Activated CD4-positive, alpha-beta T cell treated with anti-CD3 and anti-CD28 coated beads, Interleukin-2, amount 10 ng/mL, durations not matched to agents 7 days and 5 days (primary cell): ENCODE data around the gene KIF13A. TPM values are rescaled to one million over a fixed set of nuclear protein-coding genes. Genes with fewer than 3 reads are reported as not detected.
"Not testable (repeated sequence)": the region's sequence is repeated elsewhere in the genome, so short reads cannot be mapped to it uniquely, and the experiment has no call there.

Source experiments
- CTCF ChIA-PET: fragments of 350-600 bp; sonication (Branson Sonifier 250); formaldehyde crosslinking; loops from one replicate; lab custom pipeline; 2021; ENCODE audit warnings: antibody characterized with exemption; lab: Charles Lee
- POLR2A ChIA-PET: fragments of 350-600 bp; sonication (Branson Sonifier 250); formaldehyde crosslinking; loops from one replicate; lab custom pipeline; 2021; ENCODE audit warnings: antibody characterized with exemption; lab: Charles Lee
- DNase-seq: peaks from one replicate; pipeline ENCODE4 v3.0.0-alpha.2; 2020
- H3K27ac Mint-ChIP-seq: one replicate; pipeline ENCODE4 v1.8.0; 2021; ENCODE audit warnings: mild to moderate bottlenecking, moderate library complexity, mixed read lengths
- H3K27me3 Mint-ChIP-seq: one replicate; pipeline ENCODE4 v1.8.0; 2021; ENCODE audit warnings: mixed read lengths
- H3K36me3 Mint-ChIP-seq: one replicate; pipeline ENCODE4 v1.8.0; 2021; ENCODE audit warnings: low read depth, mixed read lengths
- H3K4me1 Mint-ChIP-seq: one replicate; pipeline ENCODE4 v1.8.0; 2021; ENCODE audit warnings: mixed read lengths
- H3K4me3 Mint-ChIP-seq: one replicate; pipeline ENCODE4 v1.8.0; 2021; ENCODE audit warnings: mild to moderate bottlenecking, moderate library complexity, mixed read lengths
- H3K9me3 Mint-ChIP-seq: one replicate; pipeline ENCODE4 v1.8.0; 2021; ENCODE audit warnings: mixed read lengths
- total RNA-seq, 2 experiments: library from RNA; stranded (reverse); gene quantifications; one replicate each; pipeline ENCODE4 v1.2.3, GENCODE V29; 2021

The KIF13A gene
- total RNA-seq, 2 experiments from 2014 or later: not detected

DNA sequence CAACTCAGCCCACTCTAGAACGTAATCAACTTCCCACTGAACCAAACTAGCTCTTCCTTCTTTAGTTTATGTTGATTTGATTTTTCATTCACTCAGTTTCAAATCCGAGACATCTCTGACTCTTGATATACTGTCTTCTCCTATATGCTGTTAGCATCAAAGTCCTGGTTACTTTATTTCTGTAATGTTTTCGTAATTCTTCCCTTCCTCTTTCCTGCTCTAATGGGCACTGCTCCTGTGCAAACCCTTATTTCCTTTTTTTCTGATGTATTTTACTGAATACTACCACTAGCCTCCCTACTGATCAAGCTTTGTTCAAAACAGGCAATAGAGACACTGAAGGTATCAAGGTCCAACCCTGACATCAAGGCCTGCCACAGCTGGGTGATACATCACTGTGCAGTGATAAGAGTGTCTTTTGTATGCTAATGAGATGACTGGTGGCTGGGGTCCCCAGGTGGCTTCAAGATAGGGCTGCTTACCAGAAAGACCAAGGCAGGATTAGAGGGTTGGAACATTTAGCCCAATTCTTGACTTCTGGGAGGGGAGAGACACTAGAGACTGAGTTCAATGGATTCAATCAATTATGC, 95.2 kb downstream of the KIF13A start:
- Mint-ChIP-seq H3K27me3 (peaks cover 27% of the 10 kb centered on the region), H3K4me3 (no peak overlapping the region), H3K27ac (no peak overlapping the region), H3K9me3 (peaks cover 10% of the 10 kb centered on the region), H3K36me3 (no peaks in the 10 kb centered on the region), H3K4me1 (no peaks in the 10 kb centered on the region)
- POLR2A ChIA-PET: no interaction called here
- DNase-seq: no peak
- CTCF ChIA-PET: no interaction called here

- Mint-ChIP-seq H3K27me3 (peaks cover 43% of the 10 kb centered on the region), H3K9me3 (peaks cover 6% of the 10 kb centered on the region), H3K36me3 (no peaks in the 10 kb centered on the region), H3K27ac (no peak overlapping the region), H3K4me3 (no peak overlapping the region), H3K4me1 (peaks cover 5% of the 10 kb centered on the region)
- ChIA-PET POLR2A (no interaction called here), CTCF (no interaction called here)
- DNase-seq: no peak
Measured at GRCh38 chr6:17890309-17890708, 97.1 kb downstream of the KIF13A start.

DNA sequence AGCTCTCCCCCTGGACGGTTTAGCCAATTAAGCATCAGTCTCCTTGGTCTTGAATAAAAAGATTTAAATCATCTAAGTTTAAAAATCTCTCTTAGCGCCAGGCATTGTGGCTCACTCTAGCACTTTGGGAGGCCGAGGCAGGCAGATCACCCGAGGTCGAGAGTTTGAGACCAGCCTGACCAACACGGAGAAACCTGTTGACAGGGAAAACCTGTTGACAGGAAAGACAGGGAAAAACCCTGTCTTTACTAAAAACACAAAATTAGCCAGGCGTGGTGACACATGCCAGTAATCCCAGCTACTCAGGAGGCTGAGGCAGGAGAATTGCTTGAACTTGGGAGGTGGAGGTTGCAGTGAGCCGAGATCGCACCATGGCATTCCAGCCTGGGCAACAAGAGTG, 97.7 kb downstream of the KIF13A start:
- Mint-ChIP-seq H3K27me3 (peaks cover 48% of the 10 kb centered on the region), H3K4me1 (peaks cover 10% of the 10 kb centered on the region)
- H3K4me3 Mint-ChIP-seq, DNase-seq, H3K9me3 Mint-ChIP-seq, POLR2A ChIA-PET, H3K36me3 Mint-ChIP-seq, H3K27ac Mint-ChIP-seq: not testable (repeated sequence)
- CTCF ChIA-PET: interaction anchor here (1.2 kb wide), 1 partner anchor 37 kb away, joined by 3 read pairs; no protein-coding TSS in a partner anchor

- Mint-ChIP-seq H3K4me3 (no peak overlapping the region), H3K36me3 (no peaks in the 10 kb centered on the region), H3K9me3 (no peaks in the 10 kb centered on the region), H3K4me1 (peaks cover 20% of the 10 kb centered on the region), H3K27me3 (peaks cover 54% of the 10 kb centered on the region), H3K27ac (no peak overlapping the region)
- no peak for DNase-seq
- ChIA-PET CTCF (no interaction called here), POLR2A (no interaction called here)
Measured at GRCh38 chr6:17886891-17887290, 100.5 kb downstream of the KIF13A start.

DNA sequence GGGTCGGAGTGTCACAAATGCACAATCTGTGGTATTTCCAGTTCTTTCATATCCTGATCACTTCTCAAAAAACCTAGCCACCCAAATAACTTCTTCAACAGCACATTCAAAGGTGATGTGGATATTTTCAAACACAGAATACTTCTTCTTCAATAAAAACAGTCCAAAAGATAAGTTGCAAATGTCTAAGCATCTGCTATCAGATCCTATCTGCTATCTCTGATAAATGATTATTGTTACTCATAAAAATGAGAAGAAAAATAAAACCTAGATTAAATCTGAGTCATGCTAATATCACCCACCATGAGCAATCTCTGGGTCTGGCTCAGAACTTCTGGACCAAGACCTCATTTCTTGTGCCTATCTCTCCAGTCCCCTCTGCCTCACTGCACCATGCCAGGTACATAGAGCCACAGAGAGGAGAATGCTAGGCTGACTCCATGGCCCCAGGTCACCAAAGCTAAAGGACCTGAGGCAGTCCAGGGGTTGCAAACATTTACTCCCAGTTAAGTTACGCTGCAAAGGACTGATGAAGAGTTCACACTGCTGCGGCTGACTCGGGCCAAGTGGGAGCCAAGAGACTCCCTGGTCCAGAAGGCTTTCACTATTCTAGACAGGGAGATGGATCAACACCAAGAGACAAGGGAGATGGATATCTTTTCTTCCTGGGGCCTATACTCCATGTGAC, 101.4 kb downstream of the KIF13A start:
- Mint-ChIP-seq H3K4me3 (no peak overlapping the region), H3K27me3 (peaks cover 54% of the 10 kb centered on the region), H3K36me3 (no peaks in the 10 kb centered on the region), H3K27ac (no peak overlapping the region), H3K9me3 (no peaks in the 10 kb centered on the region), H3K4me1 (peaks cover 20% of the 10 kb centered on the region)
- no peak for DNase-seq
- ChIA-PET POLR2A (no interaction called here), CTCF (no interaction called here)

DNA sequence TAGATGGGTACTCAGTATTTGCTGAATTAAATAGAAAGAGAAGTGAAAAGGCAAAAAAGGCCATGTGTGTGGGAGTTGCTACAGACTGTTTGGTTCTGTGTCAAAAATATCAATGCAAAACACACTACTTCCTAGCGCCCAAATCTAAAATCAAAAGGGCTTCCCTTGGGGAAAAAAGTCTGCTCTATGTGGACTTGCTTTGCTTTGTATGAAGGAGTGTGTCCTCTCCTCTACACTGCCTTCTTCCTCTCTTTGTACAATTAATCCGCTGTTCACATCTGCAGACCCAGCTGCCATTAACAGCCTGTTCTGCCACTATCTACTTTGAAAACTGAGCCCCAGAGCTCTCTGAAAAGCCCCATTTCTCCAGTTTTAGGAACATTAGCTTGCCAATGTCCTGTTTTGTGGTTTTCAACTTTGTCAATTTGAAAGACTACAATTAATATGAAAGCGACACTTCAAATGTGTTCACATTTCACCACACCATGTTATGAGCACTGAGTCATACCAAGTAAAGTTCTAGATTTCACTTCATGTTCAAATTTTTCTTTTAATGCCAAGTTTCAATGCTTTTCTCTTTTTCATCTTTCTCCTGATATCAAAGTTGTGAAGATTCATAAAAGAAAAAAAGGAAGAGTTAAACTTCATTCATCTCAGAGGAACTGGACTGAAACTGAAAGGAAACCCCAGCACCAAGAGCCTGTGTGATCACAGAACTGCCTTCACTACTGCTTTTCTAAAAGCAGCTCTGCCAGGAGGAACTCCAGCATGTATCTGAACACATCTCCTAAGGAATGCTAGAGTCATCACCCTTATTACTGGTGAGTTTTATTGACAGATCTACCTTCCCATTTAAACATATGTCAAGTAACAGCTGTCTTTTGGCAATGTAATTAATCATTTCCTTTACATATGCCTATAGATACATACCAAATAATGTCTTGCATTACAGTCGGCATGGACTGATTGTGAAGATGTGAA, 102.6 kb downstream of the KIF13A start:
- Mint-ChIP-seq H3K36me3 (no peaks in the 10 kb centered on the region), H3K9me3 (no peaks in the 10 kb centered on the region), H3K4me1 (peaks cover 20% of the 10 kb centered on the region), H3K27me3 (peaks cover 54% of the 10 kb centered on the region), H3K4me3 (peak overlapping the region; percentile 26), H3K27ac (no peak overlapping the region)
- ChIA-PET POLR2A (no interaction called here), CTCF (interaction anchor here (0.6 kb wide), 2 partner anchors 9 to 388 kb away, joined by 3 read pairs; no protein-coding TSS in a partner anchor)
- no peak for DNase-seq

DNA sequence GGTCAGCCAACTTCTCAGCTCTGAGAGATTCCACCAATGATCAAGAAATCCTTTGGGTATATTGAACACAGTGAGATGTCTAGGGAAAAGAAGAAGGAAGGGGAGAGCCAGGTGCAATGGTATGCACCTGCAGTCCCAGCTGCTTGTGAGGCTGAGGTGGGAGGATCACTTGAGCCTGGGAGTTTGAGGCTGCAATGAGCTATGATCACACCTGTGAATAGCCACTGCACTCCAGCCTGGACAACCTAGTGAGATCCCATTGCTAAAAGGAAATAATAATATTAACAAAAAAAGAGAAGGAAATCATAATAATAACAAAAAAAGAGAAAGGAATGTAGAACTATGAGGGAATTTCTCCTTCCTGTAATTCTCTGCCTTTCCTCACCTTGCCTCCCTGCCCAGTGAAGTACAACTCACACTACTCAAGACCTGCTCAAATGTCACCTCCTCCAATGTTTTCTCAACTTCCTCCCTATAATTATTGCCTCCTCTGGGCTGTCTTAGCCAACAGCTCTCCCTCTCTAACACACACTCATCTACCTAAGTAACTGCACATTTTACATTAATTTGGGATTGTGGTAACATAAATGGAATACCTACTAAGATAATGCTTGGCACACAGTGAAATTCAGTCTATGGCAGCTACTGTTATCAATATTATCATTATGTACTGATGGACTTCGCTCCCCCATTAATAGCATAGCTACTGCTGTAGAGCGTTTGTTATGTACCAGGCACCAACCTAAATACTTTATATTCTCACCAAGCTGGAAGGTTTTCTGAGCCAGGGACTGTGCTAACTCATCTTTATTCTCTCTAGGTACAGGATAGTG, 103.6 kb downstream of the KIF13A start:
- no peak for DNase-seq
- ChIA-PET CTCF (interaction anchor here (0.6 kb wide), 1 partner anchor 387 kb away, joined by 3 read pairs; no protein-coding TSS in a partner anchor), POLR2A (no interaction called here)
- Mint-ChIP-seq H3K9me3 (no peaks in the 10 kb centered on the region), H3K27ac (no peak overlapping the region), H3K36me3 (no peaks in the 10 kb centered on the region), H3K27me3 (peaks cover 57% of the 10 kb centered on the region), H3K4me1 (peaks cover 20% of the 10 kb centered on the region), H3K4me3 (no peak overlapping the region)

DNA sequence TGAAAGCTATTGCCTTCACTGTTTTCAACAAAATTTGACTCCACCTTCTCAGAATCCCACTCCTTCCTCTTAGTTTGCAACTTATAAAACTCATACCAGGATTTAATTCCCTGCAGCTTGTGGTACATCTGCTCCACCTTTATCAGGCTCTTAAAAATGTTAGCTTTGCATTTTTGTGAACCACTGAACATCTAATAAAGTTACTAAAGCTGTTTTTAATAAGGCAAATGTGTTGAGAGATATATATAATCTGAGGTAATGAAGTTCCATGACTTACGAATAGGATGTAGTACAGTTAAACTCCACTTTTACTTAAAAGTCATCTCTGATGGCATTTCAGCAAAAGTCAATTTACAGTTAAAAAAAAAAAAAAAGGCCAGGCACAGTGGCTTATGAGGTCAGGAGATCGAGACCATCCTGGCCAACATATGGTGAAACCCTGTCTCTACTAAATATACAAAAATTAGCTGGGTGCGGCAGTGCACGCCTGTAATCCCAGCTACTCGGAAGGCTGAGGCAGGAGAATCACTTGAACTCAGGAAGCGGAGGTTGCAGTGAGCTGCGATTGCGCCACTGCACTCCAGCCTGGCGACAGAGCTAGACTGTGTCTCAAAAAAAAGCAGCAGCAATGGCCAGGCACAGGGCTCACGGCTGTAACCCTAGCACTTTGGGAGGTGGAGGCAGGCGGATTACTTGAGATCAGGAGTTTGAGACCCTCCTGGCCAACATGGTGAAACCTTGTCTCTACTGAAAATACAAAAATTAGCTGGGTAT, 106.2 kb downstream of the KIF13A start:
- DNase-seq: no peak
- ChIA-PET POLR2A (no interaction called here), CTCF (interaction anchor here (0.6 kb wide), 1 partner anchor 12 kb away, joined by 6 read pairs; no protein-coding TSS in a partner anchor)

GRCh38 chr6:17879184-17879583, 108.3 kb downstream of the KIF13A start:
- Mint-ChIP-seq H3K4me3 (no peak overlapping the region), H3K9me3 (no peaks in the 10 kb centered on the region), H3K27ac (no peak overlapping the region), H3K27me3 (peaks cover 39% of the 10 kb centered on the region), H3K4me1 (peaks cover 3% of the 10 kb centered on the region), H3K36me3 (no peaks in the 10 kb centered on the region)
- DNase-seq: no peak
- ChIA-PET POLR2A (no interaction called here), CTCF (interaction anchor here (0.8 kb wide), 1 partner anchor 37 kb away, joined by 4 read pairs; no protein-coding TSS in a partner anchor)

More for the DNA sequence above, 106.2 kb downstream of the KIF13A start:
- no peaks in the 10 kb centered on the region for H3K9me3 Mint-ChIP-seq
- peaks cover 56% of the 10 kb centered on the region for H3K27me3 Mint-ChIP-seq
- H3K4me1 Mint-ChIP-seq: peaks cover 20% of the 10 kb centered on the region
- H3K27ac Mint-ChIP-seq: no peak overlapping the region
- H3K36me3 Mint-ChIP-seq: no peaks in the 10 kb centered on the region
- no peak overlapping the region for H3K4me3 Mint-ChIP-seq

GRCh38 chr6:17878734-17879133, 108.7 kb downstream of the KIF13A start:
- ChIA-PET POLR2A (no interaction called here), CTCF (no interaction called here)
- Mint-ChIP-seq H3K27ac (no peak overlapping the region), H3K4me1 (no peaks in the 10 kb centered on the region), H3K27me3 (peaks cover 35% of the 10 kb centered on the region), H3K36me3 (no peaks in the 10 kb centered on the region), H3K9me3 (no peaks in the 10 kb centered on the region), H3K4me3 (no peak overlapping the region)
- no peak for DNase-seq

- Mint-ChIP-seq H3K36me3 (no peaks in the 10 kb centered on the region), H3K9me3 (no peaks in the 10 kb centered on the region), H3K4me1 (no peaks in the 10 kb centered on the region), H3K27me3 (peaks cover 30% of the 10 kb centered on the region), H3K4me3 (no peak overlapping the region), H3K27ac (no peak overlapping the region)
- no peak for DNase-seq
- ChIA-PET POLR2A (no interaction called here), CTCF (interaction anchor here (0.5 to 0.6 kb wide), 2 partner anchors 62 to 521 kb away, joined by 3 read pairs; no protein-coding TSS in a partner anchor)
Measured at GRCh38 chr6:17877895-17878440, 109.5 kb downstream of the KIF13A start.
